ENCODE results near the gene PDE4B. TPM values are rescaled to one million over a fixed set of nuclear protein-coding genes. Genes with fewer than 3 reads are reported as not detected.
"Not testable (repeated sequence)": the region's sequence is repeated elsewhere in the genome, so short reads cannot be mapped to it uniquely, and the experiment has no call there.

Gene PDE4B
- total and polyA plus RNA-seq, 10 of the 15 experiments (the other 5 are each of a cell fraction or from before 2014, with no cell fraction given), result 3.0 to 13.2 (median 5.7) TPM

- TF ChIP-seq PRDM15 (CRISPR knock-in tag; IDR thresholded peaks at IDR 0.05), result no peak
- no peak for TF ChIP-seq WRNIP1 (IDR thresholded peaks at IDR 0.05; ENCODE audit: borderline replicate concordance, low read depth, low read length)
- no peak for TF ChIP-seq ZNF217 (IDR thresholded peaks at IDR 0.05)
- no peak for TF ChIP-seq ZBTB40 (IDR thresholded peaks at IDR 0.05; ENCODE audit: borderline replicate concordance)
- TF ChIP-seq ZNF24 (IDR thresholded peaks at IDR 0.05), result no peak
Observed at GRCh38 chr1:66135161-66135560, 342.5 kb downstream of the PDE4B start (continued).

GRCh38 chr1:66136423-66136822 lies 343.7 kb downstream of the PDE4B start:
- H3K79me2 ChIP-seq (ENCODE audit: control insufficient read depth, insufficient read depth, low read length); in situ Hi-C loops (cut with MboI); H3K27ac ChIP-seq (ENCODE audit: control insufficient read depth, insufficient read depth); intact Hi-C loops (cut with micrococcal nuclease; ENCODE audit: unreplicated experiment); H3K4me1 ChIP-seq (ENCODE audit: control insufficient read depth, insufficient read depth, low read length); H4K20me1 ChIP-seq (ENCODE audit: control insufficient read depth, insufficient read depth); BruUV-seq (replicated peaks); H3K9ac ChIP-seq (ENCODE audit: control insufficient read depth, insufficient read depth, low read length); H3K9me3 ChIP-seq (replicated peaks; ENCODE audit: control insufficient read depth, insufficient read depth, low read length); ATAC-seq; RAD21 ChIA-PET (ENCODE audit: unreplicated experiment); H3K36me3 ChIP-seq (ENCODE audit: control insufficient read depth in 2 of 2, insufficient read depth in 2 of 2, low read length in 1 of 2); H2AFZ ChIP-seq (ENCODE audit: control insufficient read depth, low read depth, low read length); H3K4me2 ChIP-seq (ENCODE audit: control insufficient read depth, insufficient read depth); H3K4me3 ChIP-seq; FAIRE-seq; DNase-seq (ENCODE audit: low read depth, low spot score); H3K27me3 ChIP-seq (replicated peaks in 1 of 2; ENCODE audit: control insufficient read depth in 2 of 2, insufficient read depth in 2 of 2, low read length in 1 of 2): not testable (repeated sequence)
- 5% methylated on average over 4 of the region's 4 CpGs for WGBS (ENCODE audit: insufficient coverage, insufficient replicate concordance, low lambda C conversion rate, missing lambda C conversion rate)
- ChIA-PET SMC1A (ENCODE audit: uncharacterized antibody, unreplicated experiment) (interaction anchor here (1.1 kb wide), 1 partner anchor 106 kb away, joined by 3 read pairs; no protein-coding TSS in a partner anchor), POLR2A (interaction anchor here (0.7 kb wide), 1 partner anchor 42 kb away, joined by 3 read pairs; no protein-coding TSS in a partner anchor), CTCF (interaction anchor here (0.6 kb wide), 1 partner anchor 395 kb away, joined by 5 read pairs; no protein-coding TSS in a partner anchor)

Measured in GM12878 (cell line).